Spleen (tissue), 7 donors: Measurements from ENCODE around the gene EYA2.

Source experiments
- CTCF ChIP-seq, 11 experiments: fragments of 200-600 bp in 7 of 11; fragments of 450-650 bp in 4 of 11; sonication (generic) in 4 of 11; IDR thresholded peaks in 8 of 11; conservative IDR thresholded peaks in 3 of 11; 1 replicate in 7 of 11; 2 replicates in 4 of 11; pipeline versions ENCODE4 v1.4.0 to v1.8.0; 2016 to 2021; ENCODE audit warnings: antibody characterized with exemption in 11 of 11, inconsistent platforms in 4 of 11, mild to moderate bottlenecking in 1 of 11
- POLR2A ChIP-seq, 3 donors: fragments of 450-650 bp; IDR thresholded peaks; one replicate each; pipeline ENCODE4 v1.5.1; 2017; ENCODE audit warnings: antibody characterized with exemption in 3 of 3, mild to moderate bottlenecking in 1 of 3
- POLR2AphosphoS5 ChIP-seq, 3 donors: sonication (generic); formaldehyde crosslinking; IDR thresholded peaks; one replicate each; pipeline ENCODE4 v1.5.1; 2017; ENCODE audit warnings: antibody characterized with exemption in 3 of 3
- donor health status: DM: no; HTN: no; CAD: no; lungs with moderate emphysema.
- donor health status: DM: no; HTN: no; CAD: no.
- donor health status: DM: no; HTN: no; CAD: no.

- TF ChIP-seq CTCF (IDR thresholded peaks at IDR 0.05 in 8 of 11, conservative IDR thresholded peaks at IDR 0.05 in 3 of 11) (no peak), POLR2A (IDR thresholded peaks at IDR 0.05) (no peak), POLR2AphosphoS5 (IDR thresholded peaks at IDR 0.05) (no peak)
Observed at GRCh38 chr20:46997187-46997586, 102.5 kb downstream of the EYA2 start.
